DMS153 (cell line): Measurements from ENCODE around the gene TNFRSF19.

Experiments
- DNase-seq: peaks from one replicate; lab custom pipeline; 2025; lab: John Stamatoyannopoulos, UW

TNFRSF19 gene

GRCh38 chr13:23686948-23687347 lies 116.7 kb downstream of the TNFRSF19 start:
- DNase-seq: no peak

DNA sequence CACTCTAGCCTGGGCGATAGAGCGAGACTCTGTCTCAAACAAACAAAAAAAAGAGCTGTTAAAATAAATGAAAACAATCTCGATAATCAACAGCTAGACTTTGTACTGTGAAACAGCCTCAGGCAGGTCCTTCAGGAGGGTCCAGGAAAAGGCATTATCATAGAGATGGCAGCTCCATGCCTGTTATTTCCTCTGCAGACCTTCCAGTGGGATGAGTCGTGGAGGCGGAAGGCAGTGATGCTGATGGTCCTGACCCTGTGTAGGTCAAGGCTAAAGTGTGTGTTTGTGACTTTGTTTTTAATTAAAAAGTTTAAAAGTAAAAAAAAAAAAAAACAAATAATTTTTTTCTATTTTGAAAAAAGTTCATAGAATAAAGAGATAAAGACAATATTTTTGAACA lies 117.4 kb downstream of the TNFRSF19 start:
- DNase-seq: no peak

DNA sequence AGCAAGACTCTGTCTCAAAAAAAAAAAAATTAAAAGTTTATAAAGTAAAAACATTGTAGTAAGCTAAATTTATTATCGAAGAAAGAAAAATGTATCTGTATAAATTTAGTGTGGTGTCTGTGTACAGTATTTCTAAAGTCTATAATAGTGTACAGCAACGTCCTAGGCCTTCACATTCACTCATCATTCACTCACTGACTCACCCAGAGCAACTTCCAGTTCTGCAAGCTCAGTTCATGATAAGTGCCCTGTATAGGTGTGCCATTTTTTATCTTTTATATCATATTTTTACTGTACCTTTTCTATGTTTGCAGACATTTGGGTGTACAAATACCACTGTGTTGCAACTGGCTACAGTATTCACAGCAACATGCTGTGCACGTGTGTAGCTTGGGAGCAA lies 118.1 kb downstream of the TNFRSF19 start:
- no peak for DNase-seq

DNA sequence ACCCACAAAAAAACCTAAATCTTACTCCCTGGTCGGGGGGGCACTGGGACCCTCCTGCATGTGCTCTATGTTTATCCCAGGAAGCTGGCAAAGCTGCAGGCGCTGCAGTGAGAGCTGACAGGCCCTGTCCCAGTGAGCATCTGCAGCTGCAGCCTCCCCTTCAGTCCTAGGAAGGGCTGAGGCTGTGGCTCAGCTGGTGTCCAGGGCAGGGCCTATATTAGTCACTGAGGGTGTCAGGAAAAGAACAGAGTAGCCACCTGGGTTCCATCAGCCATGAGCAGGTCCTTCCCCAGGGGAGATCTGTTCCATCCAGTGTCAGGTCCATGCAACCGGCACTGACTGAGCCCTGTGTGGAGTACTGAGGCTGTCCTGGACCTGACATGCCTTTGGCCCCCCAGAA lies 120.5 kb downstream of the TNFRSF19 start:
- DNase-seq: no peak

DNA sequence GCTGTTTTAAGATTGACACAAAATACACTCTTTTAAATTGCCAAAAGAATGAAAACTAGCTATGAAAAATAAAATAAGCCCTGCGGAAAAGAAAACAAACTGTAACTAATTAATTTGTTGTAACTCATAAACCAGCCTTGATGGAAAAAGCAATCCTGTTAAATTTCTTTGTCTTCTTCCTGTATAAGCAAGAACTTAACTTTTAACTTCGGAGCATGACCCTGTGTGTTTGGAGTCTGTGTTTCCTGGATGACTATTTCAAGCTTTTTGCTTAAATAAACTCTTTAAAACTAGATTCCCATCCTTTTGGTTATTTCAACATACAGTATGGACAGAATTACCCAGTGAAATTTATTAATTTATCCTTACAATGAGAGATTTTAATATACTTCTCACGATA lies 122.6 kb downstream of the TNFRSF19 start:
- no peak for DNase-seq

DNA sequence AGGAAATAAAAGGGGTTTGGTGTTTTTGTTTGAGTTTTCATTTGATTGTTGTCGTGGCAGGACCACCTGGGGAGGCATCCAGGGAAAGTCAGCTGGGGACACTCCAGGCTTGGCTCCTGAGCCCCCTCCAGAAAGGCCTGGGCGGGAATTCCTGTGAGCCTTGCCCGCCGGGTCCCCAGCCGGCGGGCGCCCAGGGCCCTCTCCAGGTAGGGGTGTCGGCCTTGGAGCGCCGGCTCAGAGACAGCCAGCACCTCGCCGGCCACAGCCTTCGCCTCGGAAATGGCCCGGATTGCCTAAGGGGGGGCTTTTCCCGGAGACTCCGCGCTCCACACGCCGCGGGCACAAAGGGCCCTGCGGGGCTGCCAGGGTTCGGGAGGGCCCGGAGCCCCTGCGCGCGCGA lies 125.0 kb downstream of the TNFRSF19 start:
- no peak for DNase-seq

DNA sequence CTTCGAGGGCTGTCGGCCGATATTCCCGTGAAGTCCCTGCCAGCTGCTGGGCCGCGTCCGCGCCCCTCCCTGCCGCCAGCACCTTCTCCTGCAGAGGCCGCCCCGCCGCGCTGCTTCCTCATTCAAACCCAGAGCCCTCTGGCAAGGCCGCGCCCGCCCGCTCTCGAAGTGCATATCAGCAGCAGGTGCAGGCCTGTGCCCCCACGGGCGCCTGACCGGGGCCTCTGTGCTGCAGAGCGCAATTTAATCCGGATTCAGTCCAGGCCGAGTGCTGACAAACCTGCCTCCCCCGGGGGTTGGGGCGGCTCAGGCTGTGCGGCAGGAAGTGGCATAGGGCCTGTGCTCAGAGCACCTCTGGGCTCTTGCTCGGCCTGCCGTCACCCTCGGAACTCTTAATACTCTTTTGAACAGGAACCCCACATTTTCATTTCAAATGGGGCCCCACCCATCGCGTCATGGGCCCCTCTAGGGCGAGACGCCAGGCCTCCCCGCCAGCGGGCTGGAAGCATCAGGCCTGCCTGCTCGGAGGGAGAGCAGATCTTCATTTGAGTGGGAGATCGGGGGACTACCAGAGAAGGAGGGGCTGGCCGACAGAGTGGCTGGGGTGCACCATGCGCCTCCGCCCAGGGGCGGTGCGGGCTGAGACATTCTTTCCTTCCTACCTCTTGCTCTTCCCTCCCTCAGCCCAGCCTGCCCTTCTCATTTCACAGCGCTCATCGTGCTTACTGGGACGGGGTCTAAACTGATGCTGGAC lies 125.7 kb downstream of the TNFRSF19 start:
- no peak for DNase-seq

- DNase-seq: no peak
Observed at GRCh38 chr13:23696610-23697009, 126.4 kb downstream of the TNFRSF19 start.

DNA sequence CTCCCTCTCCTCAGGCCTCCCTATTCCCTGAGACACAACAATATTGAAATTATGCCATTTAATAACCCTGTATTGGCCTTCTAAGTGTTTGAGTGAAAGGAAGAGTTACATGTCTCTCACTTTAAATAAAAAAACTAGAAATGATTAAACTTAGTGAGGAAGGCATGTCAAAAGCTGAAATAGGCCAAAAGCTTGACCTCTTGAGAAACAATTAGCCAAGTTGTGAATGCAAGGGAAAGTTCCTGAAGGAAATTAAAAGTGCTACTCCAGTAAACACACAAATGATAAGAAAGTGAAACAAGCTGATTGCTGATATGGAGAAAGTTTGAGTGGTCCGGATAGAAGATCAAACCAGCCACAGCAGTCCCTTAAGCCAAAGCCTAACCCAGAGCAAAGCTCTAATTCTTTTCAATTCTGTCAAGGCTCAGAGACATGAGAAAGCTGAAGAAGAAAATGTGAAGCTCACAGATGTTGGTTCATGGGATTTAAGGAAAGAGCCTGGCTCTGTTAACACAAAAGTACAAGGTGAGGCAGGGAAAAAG lies 127.6 kb downstream of the TNFRSF19 start:
- DNase-seq: no peak

- DNase-seq: no peak
Observed at GRCh38 chr13:23699271-23699670, 129.1 kb downstream of the TNFRSF19 start.

GRCh38 chr13:23701186-23701585 lies 131.0 kb downstream of the TNFRSF19 start:
- DNase-seq: no peak

GRCh38 chr13:23701636-23702035 lies 131.4 kb downstream of the TNFRSF19 start:
- no peak for DNase-seq

GRCh38 chr13:23703246-23703860 lies 133.1 kb downstream of the TNFRSF19 start:
- DNase-seq: no peak

DNA sequence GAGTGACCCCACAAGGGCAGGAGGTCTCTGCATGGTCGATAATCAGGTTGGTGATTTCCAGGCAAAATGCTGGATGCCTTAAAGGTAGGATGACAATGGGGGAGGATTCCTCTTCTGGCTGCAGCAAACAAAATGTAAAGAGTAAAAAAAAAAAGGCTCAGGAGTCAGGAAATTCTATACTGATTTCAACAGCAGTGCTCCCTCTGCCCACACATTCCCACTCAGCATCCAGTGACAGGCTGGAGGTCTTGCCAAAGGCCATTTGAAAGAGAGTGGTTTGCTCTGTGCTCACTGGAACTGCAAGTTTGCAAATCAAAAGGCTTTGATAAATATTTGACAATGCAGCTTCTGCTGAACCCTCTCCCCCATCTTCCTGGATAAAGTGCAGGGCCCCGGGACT lies 135.4 kb downstream of the TNFRSF19 start:
- no peak for DNase-seq

- no peak for DNase-seq
Observed at GRCh38 chr13:23707674-23708073, 137.5 kb downstream of the TNFRSF19 start.

DNA sequence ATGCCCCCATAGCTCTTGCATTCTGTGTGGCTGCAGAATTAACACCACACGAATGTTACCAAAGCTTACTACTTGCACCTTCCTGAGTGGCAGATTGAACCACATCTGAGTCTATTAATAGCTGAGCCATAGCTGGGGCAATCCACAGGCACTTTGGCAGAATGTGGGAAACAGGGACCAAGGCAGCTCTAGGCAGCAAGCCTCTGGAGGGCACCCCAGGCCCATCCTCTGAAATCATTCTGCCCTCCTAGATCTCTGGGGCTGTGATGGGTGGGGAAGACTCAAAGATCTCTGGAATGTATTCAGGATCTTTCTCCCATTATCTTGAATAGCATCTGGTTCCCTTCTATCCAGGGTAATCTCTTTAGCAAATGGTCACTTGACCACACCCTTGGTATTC lies 139.3 kb downstream of the TNFRSF19 start:
- DNase-seq: no peak

- no peak for DNase-seq
Observed at GRCh38 chr13:23710366-23710765, 140.2 kb downstream of the TNFRSF19 start.

GRCh38 chr13:23711355-23711754 lies 141.1 kb downstream of the TNFRSF19 start:
- no peak for DNase-seq

DNA sequence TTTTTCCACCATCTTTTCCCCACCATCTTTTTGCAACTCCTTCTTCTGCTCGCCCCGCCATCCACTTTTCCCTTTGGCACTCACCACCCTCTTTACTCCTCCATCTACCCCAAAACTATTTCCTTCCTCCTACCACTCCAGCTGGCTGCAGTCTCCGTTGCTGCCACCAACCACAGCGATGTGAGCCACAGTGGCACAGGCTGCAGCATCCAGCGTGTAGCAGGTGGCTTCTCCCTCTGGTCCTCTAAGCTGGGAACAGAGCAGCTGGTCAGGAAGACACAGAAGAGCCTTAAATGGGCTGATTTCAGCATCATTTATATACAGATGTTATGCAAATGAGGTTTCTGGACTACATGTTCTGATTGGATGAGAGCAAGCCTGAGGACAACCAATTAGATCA lies 144.5 kb downstream of the TNFRSF19 start:
- no peak for DNase-seq

GRCh38 chr13:23715092-23715761 lies 145.0 kb downstream of the TNFRSF19 start:
- DNase-seq: no peak

- no peak for DNase-seq
Observed at GRCh38 chr13:23715762-23716235, 145.6 kb downstream of the TNFRSF19 start.

- DNase-seq: no peak
Observed at GRCh38 chr13:23716401-23716800, 146.2 kb downstream of the TNFRSF19 start.

DNA sequence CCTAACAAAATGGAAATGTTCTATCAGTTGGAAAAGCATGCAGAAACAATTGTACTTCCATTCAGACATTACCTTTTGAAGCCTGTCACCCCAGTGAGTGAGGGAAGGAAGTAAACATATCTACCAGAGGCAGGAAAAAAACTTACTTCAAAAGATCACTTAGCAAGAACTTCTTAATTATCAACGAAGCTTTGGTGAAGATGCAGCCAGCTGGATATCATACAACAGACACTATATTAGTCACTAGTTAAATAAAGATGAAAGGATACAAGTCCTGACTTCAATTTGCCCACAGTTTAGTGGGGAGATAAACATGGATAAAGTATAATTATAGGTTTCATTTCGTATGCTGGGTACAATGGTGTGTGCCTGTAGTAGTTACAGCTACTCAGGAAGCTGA lies 148.8 kb downstream of the TNFRSF19 start:
- DNase-seq: no peak
